SU-DHL-6 (cell line): ENCODE results near the gene MYO10.

ENCODE experiments used
- H2AFZ ChIP-seq: fragments of 200-600 bp; sonication (generic); 2 replicates; pipeline ENCODE4 v1.6.1; 2014; ENCODE audit warnings: low read depth, mild to moderate bottlenecking, moderate library complexity, mixed read lengths, antibody characterized with exemption, low read length; ENCODE audit not compliant: severe bottlenecking
- H3F3A ChIP-seq: fragments of 200-600 bp; shearing (Covaris generic); 2 replicates; pipeline ENCODE4 v1.6.0; 2016; ENCODE audit warnings: antibody characterized with exemption, mild to moderate bottlenecking; ENCODE audit not compliant: insufficient read depth
- H3K27ac ChIP-seq: fragments of 200-600 bp; sonication (generic); 2 replicates; pipeline ENCODE4 v1.5.1; 2016; ENCODE audit warnings: low read depth, mild to moderate bottlenecking, low read length, moderate library complexity, mixed read lengths
- H3K27me3 ChIP-seq: fragments of 200-600 bp; sonication (generic), shearing (Covaris generic); 2 replicates; pipeline ENCODE4 v1.6.0; 2014; ENCODE audit warnings: mild to moderate bottlenecking, low read length
- H3K36me3 ChIP-seq: fragments of 200-600 bp; sonication (generic); 2 replicates; pipeline ENCODE4 v1.6.1; 2014; ENCODE audit warnings: mild to moderate bottlenecking, low read length, mixed read lengths
- H3K4me2 ChIP-seq: fragments of 300-600, 200-600 bp; shearing (Covaris generic), sonication (generic); 2 replicates; pipeline ENCODE4 v1.6.0; 2014; ENCODE audit warnings: low read length, low read depth, mild to moderate bottlenecking; ENCODE audit not compliant: poor library complexity, severe bottlenecking
- H3K4me3 ChIP-seq: fragments of 200-600 bp; sonication (generic); 2 replicates; pipeline ENCODE4 v1.5.1; 2014; ENCODE audit warnings: antibody characterized with exemption, low read length, mild to moderate bottlenecking, mixed read lengths; ENCODE audit not compliant: insufficient read depth, poor library complexity, severe bottlenecking
- H3K79me2 ChIP-seq: fragments of 200-600 bp; sonication (generic); 2 replicates; pipeline ENCODE4 v1.6.1; 2014; ENCODE audit warnings: mild to moderate bottlenecking, low read length, moderate library complexity; ENCODE audit not compliant: insufficient read depth
- H3K9ac ChIP-seq: fragments of 200-600 bp; sonication (generic); 2 replicates; pipeline ENCODE4 v1.7.0; 2014; ENCODE audit warnings: mild to moderate bottlenecking, low read length
- H3K9me2 ChIP-seq: fragments of 200-600 bp; sonication (generic); replicated peaks from 2 replicates; pipeline ENCODE4 v1.6.1; 2014; ENCODE audit warnings: low read length; ENCODE audit not compliant: insufficient read depth
- H3K9me3 ChIP-seq: fragments of 200-600 bp; sonication (generic); 2 replicates; pipeline ENCODE4 v1.6.1; 2014; ENCODE audit warnings: low read length, mixed read lengths; ENCODE audit not compliant: insufficient read depth
- H4K20me1 ChIP-seq: fragments of 200-600 bp; sonication (generic); 2 replicates; pipeline ENCODE4 v1.6.1; 2014; ENCODE audit warnings: low read depth, mild to moderate bottlenecking, antibody characterized with exemption, low read length, moderate library complexity, mixed read lengths
- CTCF ChIP-seq: fragments of 200-600 bp; sonication (generic); IDR thresholded peaks from one replicate; pipeline ENCODE4 v1.5.1; 2017; ENCODE audit warnings: antibody characterized with exemption, mild to moderate bottlenecking, low read length, moderate library complexity; ENCODE audit not compliant: insufficient read depth, poor library complexity, severe bottlenecking
- EZH2phosphoT487 ChIP-seq: fragments of 200-600 bp; sonication (generic), shearing (Covaris generic); conservative IDR thresholded peaks from 2 replicates; pipeline ENCODE4 v1.6.1; 2018; ENCODE audit warnings: mild to moderate bottlenecking, antibody characterized with exemption, low read length, moderate library complexity, mixed read lengths

The MYO10 gene

GRCh38 chr5:16880547-16880946 is 55.5 kb downstream of the MYO10 start:
- Histone ChIP-seq H3K4me3 (no peak overlapping the region), H3K36me3 (no peaks in the 10 kb centered on the region), H3K9ac (no peak overlapping the region), H3K79me2 (no peaks in the 10 kb centered on the region), H3K27ac (no peak overlapping the region), H2AFZ (no peak overlapping the region), H3K27me3 (no peaks in the 10 kb centered on the region), H3K4me2 (no peak overlapping the region), H3F3A (no peaks in the 10 kb centered on the region), H4K20me1 (no peaks in the 10 kb centered on the region), H3K9me2 (no peaks in the 10 kb centered on the region), H3K9me3 (no peaks in the 10 kb centered on the region)
- no peak for TF ChIP-seq EZH2phosphoT487
- TF ChIP-seq CTCF: no peak

- Histone ChIP-seq H3K27ac (no peak overlapping the region), H3K4me3 (no peak overlapping the region), H4K20me1 (no peaks in the 10 kb centered on the region), H3K4me2 (no peak overlapping the region), H3K9me3 (no peaks in the 10 kb centered on the region), H3K9me2 (no peaks in the 10 kb centered on the region), H3K79me2 (no peaks in the 10 kb centered on the region), H3K27me3 (no peaks in the 10 kb centered on the region), H3K9ac (no peak overlapping the region), H3F3A (no peaks in the 10 kb centered on the region), H2AFZ (no peak overlapping the region), H3K36me3 (no peaks in the 10 kb centered on the region)
- TF ChIP-seq CTCF (no peak), EZH2phosphoT487 (no peak)
These were observed 56.4 kb downstream of the MYO10 start for GRCh38 chr5:16879650-16880049.

- H3K79me2 ChIP-seq: no peaks in the 10 kb centered on the region
- no peak overlapping the region for H3K4me3 ChIP-seq
- H3K36me3 ChIP-seq: no peaks in the 10 kb centered on the region
- no peaks in the 10 kb centered on the region for H4K20me1 ChIP-seq
- no peak for TF ChIP-seq CTCF
- TF ChIP-seq EZH2phosphoT487: no peak
- H3K9ac ChIP-seq: no peak overlapping the region
- H3K27ac ChIP-seq: no peak overlapping the region
- no peaks in the 10 kb centered on the region for H3K27me3 ChIP-seq
- no peaks in the 10 kb centered on the region for H3F3A ChIP-seq
- no peak overlapping the region for H2AFZ ChIP-seq
- no peak overlapping the region for H3K4me2 ChIP-seq
- no peaks in the 10 kb centered on the region for H3K9me2 ChIP-seq
- H3K9me3 ChIP-seq: no peaks in the 10 kb centered on the region
These were observed 56.9 kb downstream of the MYO10 start for GRCh38 chr5:16879191-16879590.
